ENCODE measurements around the gene ISYNA1.
A peak's percentile ranks its signal among the peaks of the same experiment; 100 is the strongest.

Gene ISYNA1

DNA sequence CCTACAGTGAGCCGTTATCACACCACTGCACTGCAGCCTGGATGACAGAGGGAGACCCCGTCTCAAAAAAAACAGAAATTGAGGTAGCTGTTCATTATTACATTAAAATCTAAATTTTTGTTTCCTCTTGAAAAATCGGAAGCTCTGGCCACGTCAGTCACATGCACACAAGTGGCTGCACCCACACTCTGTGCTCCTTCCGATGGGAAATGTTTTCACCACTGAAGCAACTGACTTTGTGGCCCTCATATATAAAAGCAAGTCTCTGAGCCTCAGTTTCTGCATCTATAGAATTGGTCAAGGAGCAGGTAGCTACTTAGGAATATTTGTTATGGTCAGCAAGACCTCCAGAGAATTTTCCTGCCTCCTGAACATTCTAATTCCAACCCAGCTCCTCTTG lies 45.0 kb downstream of the ISYNA1 start:
- DNase-seq (ENCODE audit: low spot score): no peak

DNA sequence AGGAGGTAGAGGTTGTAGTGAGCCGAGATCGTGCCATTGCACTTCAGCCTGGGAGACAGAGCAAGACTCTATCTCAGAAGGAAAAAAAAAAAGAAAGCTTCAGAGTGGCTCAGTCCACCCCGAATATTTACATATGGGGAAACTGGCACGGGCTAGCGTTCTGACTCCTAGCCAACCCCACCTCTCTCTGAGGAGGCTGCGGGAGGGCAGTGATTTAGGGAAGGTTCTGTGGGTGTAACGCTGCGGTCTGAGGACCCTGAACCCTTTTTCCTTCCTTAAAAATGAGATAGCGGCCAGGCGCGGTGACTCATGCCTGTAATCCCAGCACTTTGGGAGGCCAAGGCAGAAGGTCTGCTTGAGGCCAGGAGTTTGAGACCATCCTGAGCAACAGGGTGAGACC lies 45.5 kb downstream of the ISYNA1 start:
- DNase-seq (ENCODE audit: low spot score): no peak

DNA sequence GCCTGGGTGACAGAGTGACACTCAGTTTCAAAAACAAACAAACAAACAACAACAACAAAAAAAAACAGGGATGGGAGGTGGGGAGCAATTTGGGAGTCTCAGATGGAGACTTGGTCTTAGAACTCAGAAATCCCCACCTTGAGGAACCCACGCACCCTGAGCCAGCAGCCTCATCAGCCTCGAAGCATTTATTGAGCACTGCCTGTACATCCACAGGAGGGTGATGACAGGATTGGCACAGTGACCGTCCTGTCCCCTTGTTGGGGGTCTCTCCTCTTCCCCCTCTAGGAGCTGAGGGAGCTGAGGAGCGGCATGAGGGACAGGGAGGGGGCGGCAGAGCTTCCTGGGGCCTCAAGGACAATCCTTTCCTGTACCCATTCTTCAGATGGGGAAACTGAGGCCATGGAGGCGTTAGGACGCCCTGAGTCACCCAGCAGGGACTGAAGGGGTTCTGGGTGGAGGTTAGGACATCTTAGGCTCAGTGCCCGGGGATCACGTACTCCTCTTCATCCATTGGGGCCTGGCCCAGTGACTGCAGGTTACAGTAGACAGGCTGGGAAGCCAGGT lies 46.3 kb downstream of the ISYNA1 start:
- DNase-seq (ENCODE audit: low spot score): no peak

DNA sequence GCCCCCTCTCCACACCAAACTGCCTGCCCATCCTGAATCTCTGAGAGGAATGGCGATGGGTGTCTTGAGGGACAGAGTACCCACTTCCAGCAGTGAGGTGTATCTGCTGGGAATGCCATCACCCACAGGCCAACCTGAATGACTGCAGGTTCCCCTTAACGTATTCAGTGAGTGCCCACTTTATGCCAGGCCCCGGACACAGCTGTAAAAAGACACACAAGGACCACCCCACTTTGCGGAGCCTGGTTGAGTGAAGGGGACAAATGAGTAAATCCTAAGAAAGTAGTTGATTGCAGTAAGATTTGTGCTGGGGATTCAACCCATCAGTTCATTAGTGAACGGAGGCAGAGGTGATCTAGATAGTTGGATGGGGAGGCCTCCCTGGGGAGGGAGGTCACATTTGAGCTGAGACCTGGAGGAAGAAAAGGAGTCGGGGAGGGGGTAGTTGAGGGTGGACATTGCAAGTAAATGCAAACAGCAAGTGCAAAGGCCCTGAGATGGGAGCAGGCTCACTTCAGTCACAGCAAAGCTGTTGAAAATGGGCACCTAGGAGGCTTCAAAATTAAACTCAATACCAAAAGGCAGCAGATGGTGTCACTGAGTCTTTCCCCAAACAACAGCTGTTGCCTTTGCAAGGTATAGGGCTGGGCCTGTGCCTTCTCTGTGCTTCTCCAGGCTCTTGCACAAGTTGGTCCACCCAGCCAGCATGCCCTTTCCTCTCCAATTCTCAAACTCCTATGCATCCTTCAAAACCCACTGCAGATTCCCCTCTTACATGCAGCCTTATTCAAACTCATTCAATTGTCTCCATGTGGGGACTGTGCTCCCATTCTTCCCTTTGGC lies 47.6 kb downstream of the ISYNA1 start:
- no peak for DNase-seq (ENCODE audit: low spot score)

DNA sequence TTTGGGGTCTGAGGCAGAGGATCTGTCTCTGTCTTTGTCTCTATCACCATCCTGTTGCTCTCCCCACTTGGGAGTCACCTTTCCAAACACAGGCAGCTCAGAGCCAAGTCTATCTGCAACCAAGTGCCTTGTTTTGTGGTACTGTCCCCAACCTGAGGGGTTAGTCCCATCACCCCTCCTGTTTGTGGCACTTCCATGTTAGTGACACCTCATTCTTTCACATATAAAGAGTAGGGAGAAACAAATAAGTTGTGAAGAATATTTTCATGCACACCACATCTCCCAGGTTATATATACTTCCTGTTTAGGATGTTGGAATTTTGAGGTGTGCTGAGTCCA lies 48.2 kb downstream of the ISYNA1 start:
- DNase-seq (ENCODE audit: low spot score): no peak

DNA sequence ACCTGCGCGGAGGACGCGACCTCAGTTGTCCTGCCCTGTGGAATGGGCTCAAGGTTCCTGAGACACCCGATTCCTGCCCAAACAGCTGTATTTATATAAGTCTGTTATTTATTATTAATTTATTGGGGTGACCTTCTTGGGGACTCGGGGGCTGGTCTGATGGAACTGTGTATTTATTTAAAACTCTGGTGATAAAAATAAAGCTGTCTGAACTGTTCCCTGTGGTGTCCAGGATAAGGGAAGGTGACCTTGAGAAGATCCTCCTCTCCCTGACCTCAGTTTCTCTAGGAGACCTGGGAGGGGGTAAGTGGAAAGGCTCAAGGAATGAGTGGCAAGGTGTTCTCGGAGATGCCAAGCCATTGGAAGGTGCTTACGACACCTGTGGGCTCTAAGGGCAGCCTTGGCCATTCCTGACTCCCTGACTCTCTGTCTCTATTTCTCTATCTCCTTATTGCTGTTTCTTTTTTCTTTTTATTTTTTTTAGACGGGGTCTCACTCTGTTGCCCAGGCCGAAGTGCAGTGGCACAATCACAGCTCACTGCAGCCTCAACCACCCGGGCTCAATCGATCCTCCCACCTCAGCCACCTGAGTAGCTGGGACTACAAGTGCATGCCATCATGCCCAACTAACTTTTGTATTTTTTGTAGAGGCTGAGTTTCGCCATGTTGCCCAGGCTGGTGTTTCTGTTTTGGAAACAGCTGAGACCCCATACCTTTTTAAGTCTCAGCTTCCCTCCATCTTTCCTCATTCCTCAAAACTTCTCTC lies 48.8 kb downstream of the ISYNA1 start:
- DNase-seq (ENCODE audit: low spot score): no peak

DNA sequence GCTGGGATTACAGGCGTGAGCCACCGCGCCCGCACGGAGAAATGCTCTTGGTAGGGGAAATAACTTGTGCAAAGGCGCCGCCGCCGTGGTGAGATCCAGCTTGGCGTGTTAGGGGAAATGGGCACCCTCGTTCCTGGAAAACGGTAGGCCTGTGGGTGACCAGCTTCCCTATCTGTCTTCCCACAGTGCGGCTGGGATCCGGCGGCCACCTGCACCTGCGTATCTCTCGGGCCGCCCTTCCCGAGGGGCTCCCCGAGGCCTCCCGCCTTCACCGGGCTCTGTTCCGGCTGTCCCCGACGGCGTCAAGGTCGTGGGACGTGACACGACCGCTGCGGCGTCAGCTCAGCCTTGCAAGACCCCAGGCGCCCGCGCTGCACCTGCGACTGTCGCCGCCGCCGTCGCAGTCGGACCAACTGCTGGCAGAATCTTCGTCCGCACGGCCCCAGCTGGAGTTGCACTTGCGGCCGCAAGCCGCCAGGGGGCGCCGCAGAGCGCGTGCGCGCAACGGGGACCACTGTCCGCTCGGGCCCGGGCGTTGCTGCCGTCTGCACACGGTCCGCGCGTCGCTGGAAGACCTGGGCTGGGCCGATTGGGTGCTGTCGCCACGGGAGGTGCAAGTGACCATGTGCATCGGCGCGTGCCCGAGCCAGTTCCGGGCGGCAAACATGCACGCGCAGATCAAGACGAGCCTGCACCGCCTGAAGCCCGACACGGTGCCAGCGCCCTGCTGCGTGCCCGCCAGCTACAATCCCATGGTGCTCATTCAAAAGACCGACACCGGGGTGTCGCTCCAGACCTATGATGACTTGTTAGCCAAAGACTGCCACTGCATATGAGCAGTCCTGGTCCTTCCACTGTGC lies 49.6 kb downstream of the ISYNA1 start:
- peak; percentile 69 for DNase-seq (ENCODE audit: low spot score)

DNA sequence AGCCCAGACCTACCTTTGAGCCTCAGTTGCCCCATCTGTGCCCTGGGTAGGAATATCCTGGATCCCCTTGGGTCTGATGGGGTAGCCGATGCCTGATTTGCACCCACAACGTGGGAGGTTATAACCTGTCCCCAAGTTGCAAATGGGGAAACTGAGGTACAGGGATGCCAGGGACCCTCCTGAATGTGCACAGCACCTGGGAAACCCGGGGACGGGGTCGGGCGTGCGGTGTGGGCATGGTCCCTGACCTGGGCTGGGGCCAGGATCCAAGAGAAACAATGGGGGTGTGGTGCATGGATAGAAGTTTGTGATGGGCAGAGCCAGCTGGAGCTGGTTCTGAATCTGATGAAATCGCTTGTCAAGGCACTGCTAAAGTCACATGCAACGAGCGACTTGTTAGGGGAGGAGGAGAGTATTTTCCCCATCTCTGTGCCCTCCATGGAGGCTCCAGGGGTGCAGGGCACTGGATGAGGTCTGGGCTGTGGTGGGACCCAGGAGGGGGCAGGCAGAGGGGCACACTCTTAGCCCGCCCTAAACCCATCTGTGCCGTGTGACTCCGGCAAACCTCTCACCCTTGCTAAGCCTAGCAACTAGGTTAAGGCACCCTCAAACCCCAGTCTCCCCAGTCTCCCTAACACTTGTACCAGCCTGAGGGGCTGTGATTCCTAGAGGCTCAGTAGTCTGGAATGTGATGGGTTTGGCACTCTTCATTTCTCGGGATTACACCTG lies 51.2 kb downstream of the ISYNA1 start:
- no peak for DNase-seq (ENCODE audit: low spot score)

DNA sequence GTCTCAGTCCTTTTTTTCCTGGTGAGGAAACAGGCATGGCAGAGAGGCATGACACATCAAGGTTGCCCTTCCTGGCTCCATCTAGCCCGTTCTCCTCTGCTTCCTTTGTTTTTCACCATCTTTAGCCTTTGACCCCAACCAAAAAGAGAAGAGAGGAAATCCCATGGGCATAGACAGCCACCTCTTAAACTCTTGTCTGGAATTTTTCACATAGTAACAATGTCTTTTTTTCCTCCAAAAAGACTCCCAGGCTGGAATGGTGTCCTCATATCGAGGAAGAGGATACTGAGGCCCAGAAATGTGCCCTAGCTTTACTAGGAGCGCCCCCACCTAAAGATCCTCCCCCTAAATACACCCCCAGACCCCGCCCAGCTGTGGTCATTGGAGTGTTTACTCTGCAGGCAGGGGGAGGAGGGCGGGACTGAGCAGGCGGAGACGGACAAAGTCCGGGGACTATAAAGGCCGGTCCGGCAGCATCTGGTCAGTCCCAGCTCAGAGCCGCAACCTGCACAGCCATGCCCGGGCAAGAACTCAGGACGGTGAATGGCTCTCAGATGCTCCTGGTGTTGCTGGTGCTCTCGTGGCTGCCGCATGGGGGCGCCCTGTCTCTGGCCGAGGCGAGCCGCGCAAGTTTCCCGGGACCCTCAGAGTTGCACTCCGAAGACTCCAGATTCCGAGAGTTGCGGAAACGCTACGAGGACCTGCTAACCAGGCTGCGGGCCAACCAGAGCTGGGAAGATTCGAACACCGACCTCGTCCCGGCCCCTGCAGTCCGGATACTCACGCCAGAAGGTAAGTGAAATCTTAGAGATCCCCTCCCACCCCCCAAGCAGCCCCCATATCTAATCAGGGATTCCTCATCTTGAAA lies 52.0 kb downstream of the ISYNA1 start, which contains the start of gene GDF15:
Gene GDF15, plus strand, starts transcription at position 484 of the 868 bp plus-strand sequence. Its CDS starts 32 bp downstream, at position 516.
- no peak for DNase-seq (ENCODE audit: low spot score)

DNA sequence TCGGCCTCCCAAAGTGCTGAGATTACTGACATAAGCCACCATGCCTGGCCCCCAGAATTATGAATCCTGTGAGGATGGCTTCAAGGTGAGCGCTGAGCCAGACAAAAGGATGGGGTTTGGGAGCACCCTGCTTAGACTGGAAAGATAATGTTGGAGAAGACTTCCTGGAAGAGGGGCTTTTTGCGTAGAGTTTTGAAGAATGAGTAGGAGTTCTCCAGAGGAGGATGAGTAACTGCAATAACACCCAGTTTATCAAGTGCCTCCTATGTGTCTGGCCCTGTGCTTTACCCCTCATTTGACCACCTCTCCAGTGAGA lies 52.6 kb downstream of the ISYNA1 start:
- no peak for DNase-seq (ENCODE audit: low spot score)

DNA sequence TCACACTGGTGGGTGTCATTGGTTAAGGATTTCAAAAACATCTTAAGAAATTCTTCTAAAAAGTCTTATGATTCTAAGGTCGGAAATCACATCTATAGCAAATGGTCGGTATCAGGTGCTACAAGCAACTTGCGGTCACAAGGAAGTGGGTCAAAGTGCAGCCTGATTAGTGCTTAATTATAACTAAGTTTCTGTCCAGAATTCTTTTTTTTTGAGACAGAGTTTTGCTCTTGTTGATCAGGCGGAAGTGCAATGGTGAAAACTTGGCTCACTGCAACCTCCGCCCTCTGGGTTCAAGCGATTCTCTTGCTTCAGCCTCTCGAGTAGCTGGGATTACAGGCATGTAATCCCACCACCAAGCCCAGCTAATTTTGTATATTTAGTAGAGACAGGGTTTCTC lies 53.2 kb downstream of the ISYNA1 start:
- no peak for DNase-seq (ENCODE audit: low spot score)

Small RNA genes lying within 50 kb of the gene (small RNA-seq; reads per million reads assigned to genes)
- gene MIR3189: 0 reads per million in 2 experiments
